HG03097 (cell line): ENCODE results near the gene COL24A1.
"Not testable (repeated sequence)": the region's sequence is repeated elsewhere in the genome, so short reads cannot be mapped to it uniquely, and the experiment has no call there.

ENCODE experiments used
- ATAC-seq: cut with Tn5 transposase; IDR thresholded peaks from one replicate; pipeline ENCODE4 v1.9.1; 2021; ENCODE audit not compliant: unreplicated experiment, low FRiP score

The COL24A1 gene

DNA sequence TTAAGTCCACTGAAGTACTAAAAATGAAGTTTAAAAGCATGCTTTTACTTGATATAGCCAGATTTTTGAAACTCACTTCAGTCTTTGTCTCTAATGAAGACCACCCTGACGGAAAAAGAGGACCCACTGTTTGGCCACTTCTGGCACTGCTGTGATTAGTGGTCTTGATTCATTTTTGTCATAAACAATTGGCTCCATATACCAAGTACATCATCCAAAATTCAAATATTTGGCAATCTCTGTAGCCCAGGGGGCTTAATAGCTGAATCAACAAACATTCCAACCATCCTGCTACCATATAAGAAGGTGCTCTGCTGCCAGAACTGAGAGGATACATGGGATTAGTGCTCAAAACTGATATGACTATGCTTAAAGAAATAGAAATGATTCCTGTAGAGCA, 156.0 kb downstream of the COL24A1 start:
- no peak for ATAC-seq

DNA sequence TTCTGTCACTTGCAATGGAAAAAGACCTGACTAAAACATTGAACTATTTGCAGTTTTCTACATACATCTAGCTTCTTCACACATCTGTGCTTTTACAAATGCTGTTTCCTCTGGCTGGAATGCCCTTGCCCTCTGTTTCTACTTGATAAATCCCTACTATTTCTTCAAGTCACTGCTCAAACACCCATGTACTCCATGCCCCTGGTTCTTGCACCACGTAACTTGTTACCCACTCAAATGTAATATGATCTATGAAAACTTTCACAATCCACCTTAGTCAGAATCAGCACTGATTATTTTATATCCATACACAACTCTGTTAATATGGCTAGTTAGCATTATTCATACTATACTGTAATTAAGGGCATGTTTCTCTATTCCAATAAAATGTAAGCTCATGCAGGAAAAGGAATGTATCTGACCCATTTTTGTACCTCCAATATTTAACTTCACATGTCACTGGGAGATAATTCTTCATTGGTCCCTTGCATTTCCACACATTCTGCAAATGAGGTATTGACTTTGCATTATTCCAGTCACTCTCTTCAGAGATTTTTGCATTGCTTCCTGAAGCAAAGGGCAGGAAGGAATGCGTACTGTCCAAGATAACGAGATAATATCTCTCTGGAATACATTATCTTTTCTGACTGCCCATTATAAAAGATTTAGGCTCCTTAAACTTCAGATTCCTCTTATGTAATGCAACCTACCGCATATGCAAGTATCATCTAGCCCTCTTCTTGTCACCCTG, 158.3 kb downstream of the COL24A1 start:
- no peak for ATAC-seq

DNA sequence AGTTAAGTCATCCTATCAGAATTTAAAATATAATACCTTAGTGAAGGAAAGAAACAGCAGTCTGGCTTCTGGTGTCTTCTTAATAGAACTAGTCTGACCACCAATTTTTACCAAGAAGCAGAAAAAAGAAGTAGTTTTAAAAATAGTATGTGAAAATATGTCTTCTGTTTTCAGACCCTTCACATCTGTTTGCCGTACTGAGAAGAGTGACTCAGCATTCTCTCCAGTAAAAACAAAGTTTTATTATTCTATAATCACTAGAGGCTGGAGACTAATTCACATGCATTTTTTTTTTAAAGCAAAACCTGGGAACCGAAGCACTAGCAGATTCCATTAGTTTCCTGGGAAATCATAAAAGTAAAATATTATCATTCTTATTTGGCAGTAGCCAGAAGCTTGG, 163.8 kb downstream of the COL24A1 start:
- ATAC-seq = no peak

DNA sequence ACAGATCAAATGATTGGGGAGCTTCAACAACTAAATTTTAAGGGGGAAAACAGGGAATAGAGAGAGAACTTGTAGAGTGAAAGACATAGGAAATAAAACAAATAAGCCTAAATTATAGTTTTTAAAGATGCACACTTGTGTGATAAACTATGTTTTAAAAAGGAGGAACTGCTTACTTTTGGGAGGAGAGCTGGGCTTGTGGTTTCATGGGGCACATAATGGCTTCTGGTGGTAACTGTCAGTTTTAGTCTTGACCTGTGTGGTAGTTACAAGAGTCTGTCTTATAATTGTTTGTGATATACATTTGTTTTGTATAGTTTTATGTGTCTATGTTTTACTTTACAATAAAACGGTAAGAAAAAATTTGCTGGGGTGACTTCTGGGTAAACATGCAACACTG, 165.3 kb downstream of the COL24A1 start:
- ATAC-seq = no peak

DNA sequence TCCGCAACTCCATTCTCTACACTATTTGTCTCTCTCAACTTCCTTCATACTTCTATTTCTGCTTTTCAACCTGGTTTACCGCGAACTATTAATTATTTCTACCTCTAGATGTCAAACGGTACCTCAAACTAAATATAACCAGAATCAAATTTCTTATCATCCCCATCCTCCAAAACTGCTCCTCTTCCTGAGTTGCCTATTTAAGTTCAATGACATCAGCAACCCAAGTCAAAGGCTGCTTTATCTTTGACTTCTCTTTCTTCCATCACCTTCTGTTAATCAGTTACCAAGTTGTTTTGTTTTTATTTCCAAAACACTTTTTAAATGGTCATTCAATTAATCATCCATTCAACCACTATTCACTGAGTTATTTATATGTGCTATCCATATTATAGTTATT, 171.9 kb downstream of the COL24A1 start:
- ATAC-seq = no peak

DNA sequence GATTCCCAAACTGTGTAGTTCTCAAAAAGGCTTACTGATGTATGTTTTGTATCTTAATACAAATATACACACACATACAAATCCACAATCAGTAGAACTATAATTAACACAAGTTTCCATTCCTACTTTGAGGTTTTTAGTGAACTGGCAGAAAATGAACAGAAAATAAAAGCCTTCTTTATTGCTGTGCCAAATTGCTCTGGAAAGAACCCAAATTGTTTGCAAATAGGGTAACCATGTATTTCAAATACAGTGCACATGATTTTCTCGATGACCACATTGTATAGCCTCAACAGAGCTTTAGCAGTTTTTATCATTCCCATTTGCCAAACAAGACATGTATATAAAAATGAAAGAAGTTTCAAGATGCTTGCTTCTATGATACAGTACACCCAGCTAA, 173.3 kb downstream of the COL24A1 start:
- no peak for ATAC-seq

DNA sequence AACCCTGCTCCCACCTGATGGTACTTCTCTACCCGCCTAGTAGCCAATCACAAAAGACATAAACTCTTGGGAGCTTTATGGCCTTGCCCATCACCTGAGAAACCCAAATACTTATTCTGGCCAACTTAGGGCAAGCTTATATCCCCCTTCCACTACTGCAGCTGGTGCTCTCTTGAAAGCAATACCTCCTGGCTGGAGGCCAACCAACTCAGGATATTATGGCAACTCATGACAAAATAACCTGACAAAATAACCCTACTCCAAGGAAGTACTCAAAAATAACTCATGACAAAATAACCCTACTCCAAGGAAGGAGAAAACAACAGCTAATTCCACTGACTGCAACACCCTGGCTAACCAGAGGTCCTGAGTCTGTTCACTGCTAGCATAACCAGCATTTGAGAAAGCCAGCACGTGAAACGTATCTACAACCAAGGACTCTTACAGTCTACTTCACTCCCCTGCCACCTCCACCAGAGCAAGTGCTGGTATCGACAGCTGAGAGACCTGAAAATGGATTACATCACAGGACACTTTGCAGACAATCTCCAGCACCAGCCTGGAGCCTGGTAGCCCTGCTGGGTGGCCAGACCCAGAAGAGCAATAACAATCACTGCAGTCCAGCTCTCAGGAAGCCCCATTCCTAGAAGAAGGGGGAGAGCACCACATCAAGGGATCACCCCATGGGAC, 179.9 kb downstream of the COL24A1 start:
- ATAC-seq = no peak

DNA sequence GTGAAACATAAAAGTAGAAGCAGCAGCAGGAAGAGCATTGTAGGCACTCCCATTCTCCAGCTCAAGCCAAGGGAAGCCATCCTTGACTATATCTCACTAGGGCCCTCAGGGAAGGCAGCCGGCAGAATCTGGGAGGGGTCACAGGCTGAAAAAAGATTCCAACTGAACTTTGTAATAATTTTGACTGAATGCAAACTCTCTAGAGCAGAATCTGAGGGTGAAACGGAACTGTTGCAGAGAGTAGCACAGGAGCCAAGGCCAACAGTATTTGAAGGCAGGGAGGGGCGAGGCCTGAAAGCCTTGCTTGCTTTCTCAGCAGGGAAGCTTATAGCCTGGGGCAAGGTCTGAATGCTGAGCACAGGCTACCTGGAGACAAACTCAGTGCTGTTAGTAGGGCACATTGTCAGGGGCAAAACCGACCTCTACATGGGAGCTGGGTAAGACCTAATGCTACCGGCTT, 180.6 kb downstream of the COL24A1 start:
- no peak for ATAC-seq

DNA sequence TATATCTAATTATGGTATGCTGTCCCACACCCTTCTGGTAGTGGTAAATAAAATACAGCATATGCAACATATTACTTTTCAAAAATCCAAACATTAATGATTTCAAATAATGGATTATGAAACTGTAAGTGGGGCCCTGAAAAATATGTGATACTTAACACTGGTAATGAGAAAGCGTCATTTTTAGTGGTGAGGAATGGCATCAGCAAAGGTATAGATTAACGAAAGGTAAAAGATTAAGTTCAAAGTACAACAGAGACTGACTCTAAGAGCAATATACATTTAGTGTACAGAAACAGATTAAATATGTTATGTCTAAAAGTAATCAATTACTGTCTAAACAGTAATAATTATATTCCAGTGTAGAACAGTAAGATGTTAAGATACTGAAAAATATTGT, 194.1 kb downstream of the COL24A1 start:
- ATAC-seq = no peak

DNA sequence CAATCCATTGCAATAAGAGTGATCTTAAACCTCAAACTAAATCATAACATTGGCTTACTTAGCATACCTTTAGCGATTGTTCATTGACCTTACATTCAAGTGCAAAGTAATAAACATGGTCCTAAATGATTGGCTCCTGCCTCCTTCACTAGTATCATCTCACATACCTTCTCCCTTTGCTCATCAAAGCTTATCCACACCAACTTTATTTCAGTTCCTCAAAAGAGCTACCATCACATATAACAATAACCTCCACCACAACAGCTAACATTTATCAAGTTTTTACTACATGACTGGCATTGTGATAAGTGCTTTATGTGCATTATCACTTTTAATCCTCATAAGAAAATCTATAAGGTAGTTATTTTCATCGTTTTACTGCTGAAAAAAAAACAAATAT, 198.8 kb downstream of the COL24A1 start:
- no peak for ATAC-seq

DNA sequence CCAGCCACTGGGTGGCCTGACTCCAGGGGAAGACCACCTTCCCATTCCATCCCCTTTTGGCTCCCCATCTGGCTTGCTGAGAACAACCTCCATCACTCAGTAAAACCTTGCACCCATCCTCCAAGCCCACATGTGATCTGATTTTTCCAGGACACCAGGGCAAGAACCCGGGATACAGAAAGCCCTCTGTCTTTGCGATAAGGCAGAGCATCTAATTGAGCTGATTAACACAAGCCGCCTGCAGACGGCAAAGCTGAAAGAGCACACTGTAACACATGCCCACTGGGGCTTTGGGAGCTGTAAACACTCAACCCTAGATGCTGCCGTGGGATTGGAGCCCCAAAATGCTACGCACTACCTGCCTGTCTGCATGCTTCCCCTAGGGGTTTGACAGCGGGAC, 201.4 kb downstream of the COL24A1 start:
- not testable (repeated sequence) for ATAC-seq

DNA sequence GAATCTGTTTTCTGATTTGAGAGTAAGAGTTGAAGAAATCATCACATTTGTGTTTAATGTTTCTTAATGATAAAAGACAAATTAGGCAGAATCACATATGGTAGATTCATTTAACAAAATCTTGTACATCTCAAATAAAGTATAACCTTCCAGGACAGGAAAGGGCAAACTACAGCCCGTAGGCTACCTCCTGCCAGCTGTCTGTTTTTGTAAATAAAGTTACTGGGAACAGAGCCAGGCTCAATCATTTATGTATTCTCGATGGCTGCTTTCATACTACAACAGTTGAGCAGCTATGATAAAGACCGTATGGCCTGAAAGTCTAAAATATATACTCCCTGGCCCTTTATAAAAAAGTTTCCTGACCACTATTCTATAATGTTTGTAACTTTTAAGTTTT, 204.1 kb downstream of the COL24A1 start:
- ATAC-seq = no peak

DNA sequence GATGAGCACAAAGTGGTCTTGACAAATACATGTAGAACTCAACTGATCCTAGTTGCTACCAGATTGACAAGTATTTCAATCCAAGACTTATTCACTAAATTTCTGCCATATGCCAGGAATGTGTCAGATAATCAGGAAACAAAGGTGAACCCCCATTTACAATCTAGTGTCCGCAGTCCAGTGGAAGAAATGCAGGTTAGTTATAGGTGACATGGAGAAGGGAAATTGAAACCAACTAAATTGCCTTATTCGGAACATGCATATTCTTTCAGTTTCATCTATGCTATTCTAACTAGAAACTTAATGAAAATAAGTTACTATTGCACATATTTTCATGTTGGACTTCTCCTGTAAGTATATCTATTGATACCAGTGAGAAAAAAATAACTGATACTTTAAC, 209.4 kb downstream of the COL24A1 start:
- no peak for ATAC-seq

DNA sequence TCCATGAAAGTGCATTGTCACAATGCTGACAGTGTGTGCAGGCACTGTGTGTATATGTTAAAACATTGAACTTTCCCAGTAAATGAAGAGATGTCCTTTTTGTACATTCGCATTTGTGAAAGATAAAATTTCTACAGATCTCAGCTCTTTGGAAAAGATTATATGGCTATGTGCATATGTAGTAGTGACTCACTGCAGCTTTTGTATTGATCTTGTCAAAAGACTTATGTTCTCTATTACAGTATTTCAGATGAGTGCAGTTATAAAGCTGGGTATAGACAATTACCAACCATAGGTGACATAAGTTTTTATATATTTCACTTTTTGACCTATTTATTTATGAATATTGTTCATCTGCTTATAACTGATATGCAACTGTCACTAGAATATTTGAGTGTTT, 212.6 kb downstream of the COL24A1 start:
- ATAC-seq = no peak

DNA sequence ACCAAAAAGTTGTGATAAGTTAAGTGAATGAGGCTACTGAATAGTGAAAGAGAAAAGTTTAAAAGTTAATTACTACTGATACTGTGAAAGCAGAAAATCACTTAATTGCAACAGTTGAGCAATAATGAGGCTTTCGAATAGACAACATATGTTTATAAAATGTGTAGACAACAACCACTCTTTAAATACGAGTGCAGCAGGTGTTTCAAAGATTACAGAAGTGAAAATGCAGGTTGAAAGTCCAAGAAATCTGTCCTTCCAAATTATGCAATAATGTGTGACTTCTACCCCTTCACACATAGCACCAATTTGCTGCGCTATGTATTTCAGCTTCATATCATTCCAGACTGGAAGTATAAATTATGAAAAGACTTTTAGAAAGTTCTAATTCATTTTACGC, 213.0 kb downstream of the COL24A1 start:
- ATAC-seq = no peak

DNA sequence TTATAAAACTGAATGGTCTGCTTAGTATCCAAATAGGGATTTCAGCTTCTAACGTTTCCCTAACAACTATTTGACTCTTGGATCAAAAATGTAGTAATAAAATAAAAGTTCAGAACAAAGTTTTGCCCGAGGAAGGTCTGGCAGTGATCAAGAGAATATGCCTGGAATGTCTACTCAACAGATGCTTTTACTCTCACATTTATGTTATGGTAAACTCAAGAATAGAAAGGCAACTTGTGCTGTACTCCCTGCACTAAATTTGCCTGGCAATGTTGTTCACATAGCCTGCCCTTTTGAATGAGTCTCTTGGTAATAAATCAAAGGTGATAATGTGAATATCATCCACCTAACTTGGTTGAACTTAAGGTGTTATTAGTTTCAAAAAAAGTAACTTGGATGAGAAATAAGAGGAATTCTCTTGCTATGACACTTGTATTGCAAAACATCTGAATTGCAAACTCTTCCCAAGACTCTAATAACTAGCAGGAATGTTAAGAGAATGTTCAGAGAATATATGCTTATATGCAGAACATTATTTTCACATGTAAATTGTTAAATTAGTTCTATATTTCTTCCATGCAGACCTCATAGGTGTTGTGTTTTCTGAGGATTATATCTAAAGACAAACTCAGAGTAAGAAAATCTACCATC, 215.8 kb downstream of the COL24A1 start:
- no peak for ATAC-seq

DNA sequence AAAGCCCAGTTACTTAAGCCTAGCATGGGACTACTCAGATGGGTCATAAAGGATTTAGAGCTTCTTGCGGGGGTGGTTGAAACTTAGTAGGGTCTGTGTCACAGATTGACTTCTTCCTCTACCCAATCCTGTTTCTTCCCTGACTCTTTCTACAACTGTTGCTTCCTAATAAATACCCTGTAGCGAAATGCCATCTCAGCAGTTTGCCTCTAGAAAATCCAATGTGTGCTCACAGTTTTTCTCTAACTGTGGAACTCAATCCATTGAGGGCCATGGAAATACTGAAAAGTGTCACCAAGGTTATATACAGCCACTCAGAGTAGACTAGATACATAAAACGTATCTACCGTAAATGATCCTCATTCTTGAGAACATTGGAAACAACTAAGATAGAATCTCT, 217.7 kb downstream of the COL24A1 start:
- no peak for ATAC-seq

DNA sequence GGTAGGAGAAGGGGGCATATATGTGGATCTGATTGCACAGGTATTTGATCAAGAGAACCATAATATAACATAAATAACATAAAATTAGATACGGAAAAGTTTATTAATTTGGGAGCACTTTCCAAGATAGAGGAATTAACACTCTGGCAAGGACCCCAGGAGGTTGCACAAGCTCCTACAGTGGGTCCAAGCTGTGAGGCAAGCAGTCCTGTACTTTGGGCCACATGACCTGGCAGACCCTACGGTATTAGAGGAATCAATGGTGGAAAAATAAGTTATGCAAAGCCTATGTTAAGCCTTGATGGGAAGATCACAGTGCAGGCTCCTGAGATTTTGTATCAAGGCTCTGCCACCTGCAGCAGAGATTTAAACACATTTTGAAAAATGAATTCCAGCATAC, 220.1 kb downstream of the COL24A1 start:
- no peak for ATAC-seq

DNA sequence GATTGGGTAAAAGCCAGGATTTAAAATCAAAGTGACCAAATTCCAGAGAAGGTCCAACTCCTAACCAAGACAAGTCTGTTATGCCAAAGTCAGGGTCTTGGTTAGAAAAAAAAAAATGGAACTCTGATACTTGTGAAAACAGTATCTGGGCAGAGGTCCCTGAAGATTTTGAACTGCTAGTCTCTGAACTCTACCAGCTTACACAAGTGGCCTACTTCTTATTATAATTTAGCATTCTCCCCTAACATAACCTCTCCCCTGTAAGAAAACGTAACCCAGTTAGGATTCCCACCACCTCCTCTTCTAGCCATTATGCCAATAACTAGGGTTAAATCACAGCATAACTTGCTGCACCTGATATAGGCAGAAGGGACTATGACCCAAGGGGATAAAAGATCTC, 220.5 kb downstream of the COL24A1 start:
- ATAC-seq = no peak

DNA sequence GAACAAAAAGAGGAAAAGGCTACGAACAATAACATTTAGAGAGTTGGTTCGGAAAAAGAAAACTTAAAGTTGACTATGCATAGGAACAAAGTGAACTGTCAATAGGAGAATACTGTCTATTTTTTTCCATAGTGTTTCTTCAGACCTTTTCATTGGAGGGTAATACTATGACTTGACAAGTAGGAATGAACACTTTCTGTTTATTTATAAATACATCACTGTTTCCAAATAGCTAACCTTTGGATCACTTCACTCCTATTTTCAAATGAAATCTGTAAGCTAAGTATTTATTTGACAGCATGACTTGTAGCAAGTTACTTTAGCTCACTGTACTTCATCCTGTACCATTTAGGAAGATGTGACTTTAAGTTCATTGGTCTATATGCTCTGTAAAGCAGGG, 221.3 kb downstream of the COL24A1 start:
- no peak for ATAC-seq

DNA sequence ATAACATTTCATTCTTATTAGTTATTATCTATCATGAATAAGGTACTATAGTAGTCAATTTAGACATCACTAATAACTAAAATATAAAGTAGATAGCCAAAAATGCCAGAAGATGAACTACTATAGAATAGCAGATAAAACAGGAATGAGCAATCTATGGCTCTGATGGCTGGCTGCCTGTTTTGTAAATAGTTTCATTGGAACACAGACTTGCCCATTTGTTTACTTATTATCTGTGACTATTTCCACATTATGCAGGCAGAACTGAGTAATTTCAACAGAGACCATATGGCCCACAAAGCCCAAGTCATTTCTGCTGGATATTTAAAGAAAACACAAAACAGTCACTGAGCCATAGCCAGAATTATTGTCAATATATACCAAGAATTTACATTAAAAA, 222.1 kb downstream of the COL24A1 start:
- ATAC-seq = no peak

DNA sequence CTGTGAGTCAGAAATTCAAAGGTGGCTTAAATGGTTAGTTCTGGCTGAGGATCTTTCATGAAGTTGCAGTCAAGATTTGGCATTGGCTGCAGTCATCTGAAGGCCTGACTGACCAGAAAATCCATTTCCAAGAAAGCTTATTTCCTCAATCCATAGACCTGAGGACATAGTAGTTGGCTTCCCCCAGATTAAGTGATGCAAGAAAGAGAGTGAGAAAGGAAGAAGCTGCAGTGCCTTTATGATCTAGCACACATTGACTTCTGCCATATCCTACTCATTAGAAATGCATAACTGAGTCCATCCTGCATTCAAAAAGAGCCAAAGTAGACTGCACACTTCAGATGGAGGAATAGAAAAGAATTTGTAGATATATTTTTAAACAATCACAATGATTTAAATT, 222.6 kb downstream of the COL24A1 start:
- ATAC-seq = no peak
